Measurements from ENCODE around the gene PTPRB. TPM values are rescaled to one million over a fixed set of nuclear protein-coding genes. Genes with fewer than 3 reads are reported as not detected.

Gene PTPRB
- total and polyA plus RNA-seq, 2 of the 4 experiments (the other 2 are of a cell fraction): 4.1 to 6.5 TPM

DNA sequence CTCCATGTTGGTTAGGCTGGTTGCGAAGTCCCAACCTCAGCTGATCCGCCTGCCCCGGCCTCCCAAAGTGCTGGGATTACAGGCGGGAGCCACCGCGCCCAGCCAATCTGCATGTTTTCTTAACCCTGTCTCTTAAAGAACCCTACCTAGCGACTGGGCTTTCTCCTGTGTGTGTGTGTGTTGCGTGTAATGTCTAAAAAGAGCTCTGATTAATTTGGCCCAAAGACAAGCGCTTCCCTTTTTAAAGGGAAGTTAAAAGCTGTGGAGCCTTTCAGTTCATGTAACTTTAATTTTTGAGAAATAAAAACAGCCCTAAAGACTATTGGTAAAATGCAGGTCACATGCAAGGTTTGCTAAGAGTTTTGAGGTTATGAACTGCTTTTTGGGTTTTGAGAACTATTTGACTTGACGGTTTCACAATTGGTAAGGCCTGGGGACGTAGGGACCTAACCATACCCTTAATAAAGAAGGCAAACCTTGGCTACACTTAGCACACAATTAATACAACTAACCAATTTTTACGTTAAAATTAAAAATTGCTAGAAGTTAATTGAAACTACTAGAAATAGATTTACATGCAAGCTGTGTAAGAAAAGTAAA lies 167.9 kb downstream of the PTPRB start:
- no peaks in the 10 kb centered on the region for H4K20me1 ChIP-seq (ENCODE audit: insufficient read depth, low read length)
- H3K4me3 ChIP-seq (ENCODE audit: insufficient read depth, low read depth, low read length): no peak overlapping the region
- ChIA-PET POLR2A (ENCODE audit: unreplicated experiment) (no interaction called here), CTCF (no interaction called here)
- H3K23ac ChIP-seq (ENCODE audit: low read depth, low read length): no peak overlapping the region
- no peak for DNase-seq
- no peak overlapping the region for H4K91ac ChIP-seq (ENCODE audit: insufficient read depth, low read depth, low read length)
- no peak overlapping the region for H2AK9ac ChIP-seq (replicated peaks; ENCODE audit: low read depth, low read length, poor library complexity)
- no peak overlapping the region for H2BK120ac ChIP-seq (ENCODE audit: low read depth, low read length)
- in situ Hi-C loops (cut with MboI; ENCODE audit: low sequenced_read_pairs): no loop called here
- dilution Hi-C loops (cut with HindIII; ENCODE audit: low sequenced_read_pairs, unreplicated experiment): no loop called here
- no peaks in the 10 kb centered on the region for H3K9me1 ChIP-seq (ENCODE audit: insufficient read depth, low read length)
- BruUV-seq (replicated peaks): no TSS peak
- H3K56ac ChIP-seq (ENCODE audit: extremely low read depth, insufficient read depth, low read length): no peak overlapping the region
- no peaks in the 10 kb centered on the region for H3K36me3 ChIP-seq (ENCODE audit: control insufficient read depth, insufficient read depth, low read length)
- no peak overlapping the region for H2AK5ac ChIP-seq (ENCODE audit: low read depth, low read length)
- intact Hi-C loops (cut with micrococcal nuclease): no loop called here
- no peaks in the 10 kb centered on the region for H3K27me3 ChIP-seq (ENCODE audit: control insufficient read depth, insufficient read depth, low read length)
- H4K5ac ChIP-seq (ENCODE audit: low read depth, low read length): no peak overlapping the region
- H3K9ac ChIP-seq (ENCODE audit: low read depth, low read length): no peak overlapping the region
- H3K9me3 ChIP-seq (ENCODE audit: control insufficient read depth, insufficient read depth, low read length): no peaks in the 10 kb centered on the region
- ATAC-seq (ENCODE audit: low read depth): no peak
- no peak overlapping the region for H2BK20ac ChIP-seq (ENCODE audit: low read depth, low read length)
- TF ChIP-seq BHLHE40 (IDR thresholded peaks at IDR 0.05; ENCODE audit: low read depth, low read length): no peak
- no peak for TF ChIP-seq CEBPB (IDR thresholded peaks at IDR 0.05; ENCODE audit: low read depth, low read length)
- no peak for TF ChIP-seq POLR2A (IDR thresholded peaks at IDR 0.05; ENCODE audit: low read depth, low read length)
- TF ChIP-seq, protein P1, sequence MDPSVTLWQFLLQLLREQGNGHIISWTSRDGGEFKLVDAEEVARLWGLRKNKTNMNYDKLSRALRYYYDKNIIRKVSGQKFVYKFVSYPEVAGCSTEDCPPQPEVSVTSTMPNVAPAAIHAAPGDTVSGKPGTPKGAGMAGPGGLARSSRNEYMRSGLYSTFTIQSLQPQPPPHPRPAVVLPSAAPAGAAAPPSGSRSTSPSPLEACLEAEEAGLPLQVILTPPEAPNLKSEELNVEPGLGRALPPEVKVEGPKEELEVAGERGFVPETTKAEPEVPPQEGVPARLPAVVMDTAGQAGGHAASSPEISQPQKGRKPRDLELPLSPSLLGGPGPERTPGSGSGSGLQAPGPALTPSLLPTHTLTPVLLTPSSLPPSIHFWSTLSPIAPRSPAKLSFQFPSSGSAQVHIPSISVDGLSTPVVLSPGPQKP (IDR thresholded peaks at IDR 0.05; ENCODE audit: borderline replicate concordance, low read depth, low read length): no peak
- TF ChIP-seq FOS (IDR thresholded peaks at IDR 0.05; ENCODE audit: low read depth, low read length): no peak
- no peak for TF ChIP-seq SMC3 (IDR thresholded peaks at IDR 0.05; ENCODE audit: low read depth, low read length)
- no peak for TF ChIP-seq RFX5 (IDR thresholded peaks at IDR 0.05; ENCODE audit: low read depth, low read length)
- TF ChIP-seq, protein P2, sequence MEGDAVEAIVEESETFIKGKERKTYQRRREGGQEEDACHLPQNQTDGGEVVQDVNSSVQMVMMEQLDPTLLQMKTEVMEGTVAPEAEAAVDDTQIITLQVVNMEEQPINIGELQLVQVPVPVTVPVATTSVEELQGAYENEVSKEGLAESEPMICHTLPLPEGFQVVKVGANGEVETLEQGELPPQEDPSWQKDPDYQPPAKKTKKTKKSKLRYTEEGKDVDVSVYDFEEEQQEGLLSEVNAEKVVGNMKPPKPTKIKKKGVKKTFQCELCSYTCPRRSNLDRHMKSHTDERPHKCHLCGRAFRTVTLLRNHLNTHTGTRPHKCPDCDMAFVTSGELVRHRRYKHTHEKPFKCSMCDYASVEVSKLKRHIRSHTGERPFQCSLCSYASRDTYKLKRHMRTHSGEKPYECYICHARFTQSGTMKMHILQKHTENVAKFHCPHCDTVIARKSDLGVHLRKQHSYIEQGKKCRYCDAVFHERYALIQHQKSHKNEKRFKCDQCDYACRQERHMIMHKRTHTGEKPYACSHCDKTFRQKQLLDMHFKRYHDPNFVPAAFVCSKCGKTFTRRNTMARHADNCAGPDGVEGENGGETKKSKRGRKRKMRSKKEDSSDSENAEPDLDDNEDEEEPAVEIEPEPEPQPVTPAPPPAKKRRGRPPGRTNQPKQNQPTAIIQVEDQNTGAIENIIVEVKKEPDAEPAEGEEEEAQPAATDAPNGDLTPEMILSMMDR (conservative IDR thresholded peaks at IDR 0.05; ENCODE audit: low read depth, low read length): no peak
- no peaks in the 10 kb centered on the region for H3K4me1 ChIP-seq (ENCODE audit: control insufficient read depth, insufficient read depth, low read length)
- no peak overlapping the region for H3K14ac ChIP-seq (replicated peaks; ENCODE audit: low read depth, low read length)
- no peak overlapping the region for H3K4ac ChIP-seq (ENCODE audit: low read depth, low read length)
- no peak overlapping the region for H2BK5ac ChIP-seq (ENCODE audit: low read depth, low read length, poor library complexity, severe bottlenecking)
- H3K18ac ChIP-seq (ENCODE audit: low read depth, low read length): no peak overlapping the region
- no peak overlapping the region for H2AFZ ChIP-seq (replicated peaks; ENCODE audit: low read length, poor library complexity)
- WGBS, 2 experiments (ENCODE audit: extremely low coverage in 2 of 2, insufficient read length in 1 of 2): no CpG with 5 or more reads among the region's 12 CpGs
- no peak overlapping the region for H4K8ac ChIP-seq (ENCODE audit: low read depth in 2 of 2, low read length in 2 of 2)
- no peak overlapping the region for H3K27ac ChIP-seq (ENCODE audit: insufficient read depth, low read length)
- no peak overlapping the region for H3K4me2 ChIP-seq (ENCODE audit: low read depth, low read length)
- no peak overlapping the region for H2BK15ac ChIP-seq (ENCODE audit: low read depth, low read length)
- no peaks in the 10 kb centered on the region for H3K79me1 ChIP-seq (ENCODE audit: low read depth in 1 of 2, low read length in 2 of 2)
